Adrenal gland (tissue), 5 donors: Measurements from ENCODE around the gene TP53RK.

ENCODE experiments used
- CTCF ChIP-seq, 6 experiments: fragments of 450-650 bp in 4 of 6; fragments of 200-600 bp in 2 of 6; sonication (generic) in 1 of 6; IDR thresholded peaks; 1 replicate in 5 of 6; 2 replicates in 1 of 6; pipeline versions ENCODE4 v1.5.1 to v1.8.0; 2016 to 2021; ENCODE audit warnings: antibody characterized with exemption in 6 of 6, mild to moderate bottlenecking in 2 of 6, moderate library complexity in 1 of 6
- POLR2A ChIP-seq, 2 donors: fragments of 450-650 bp; IDR thresholded peaks; one replicate each; pipeline ENCODE4 v1.6.1; 2017; ENCODE audit warnings: antibody characterized with exemption in 2 of 2, mild to moderate bottlenecking in 2 of 2, moderate library complexity in 1 of 2
- donor health status: DM: no; HTN: no; CAD: no.

- no peak for TF ChIP-seq CTCF (IDR thresholded peaks at IDR 0.05)
- no peak for TF ChIP-seq POLR2A (IDR thresholded peaks at IDR 0.05)
These were observed 39.2 kb downstream of the TP53RK start for GRCh38 chr20:46649965-46650542.
